WI38 (cell line): Measurements from ENCODE around the gene LAYN.

Experiments used
- H3K4me3 ChIP-seq: 2 replicates; pipeline ENCODE4 v1.5.1; 2011; ENCODE audit warnings: low read depth, mild to moderate bottlenecking, control low read depth, low read length
- TF ChIP-seq, protein P1 (sequence below): IDR thresholded peaks from 2 replicates; pipeline ENCODE4 v1.5.1; 2012; ENCODE audit warnings: low read depth, mild to moderate bottlenecking, control low read depth, low read length

Gene LAYN

DNA sequence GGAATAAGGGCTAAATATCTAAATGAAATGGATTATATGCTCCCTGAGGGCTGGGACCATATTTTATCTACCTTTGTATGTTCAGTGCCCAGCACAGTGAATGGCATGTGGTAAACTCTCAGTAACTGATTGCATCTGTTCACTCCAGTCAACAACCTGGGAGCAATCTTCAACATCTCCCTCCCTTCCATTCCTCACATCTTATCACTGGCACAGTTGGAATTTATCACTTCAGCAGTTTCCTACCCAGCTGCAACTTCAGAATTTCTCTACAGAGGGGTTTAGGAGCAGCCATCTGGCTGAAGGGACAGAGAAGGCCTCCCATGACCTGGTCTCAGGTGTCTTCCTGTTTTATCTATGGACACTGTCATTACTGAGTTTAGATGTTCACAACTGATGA is 52.0 kb downstream of the LAYN start:
- H3K4me3 ChIP-seq = no peak overlapping the region
- TF ChIP-seq, protein P1, sequence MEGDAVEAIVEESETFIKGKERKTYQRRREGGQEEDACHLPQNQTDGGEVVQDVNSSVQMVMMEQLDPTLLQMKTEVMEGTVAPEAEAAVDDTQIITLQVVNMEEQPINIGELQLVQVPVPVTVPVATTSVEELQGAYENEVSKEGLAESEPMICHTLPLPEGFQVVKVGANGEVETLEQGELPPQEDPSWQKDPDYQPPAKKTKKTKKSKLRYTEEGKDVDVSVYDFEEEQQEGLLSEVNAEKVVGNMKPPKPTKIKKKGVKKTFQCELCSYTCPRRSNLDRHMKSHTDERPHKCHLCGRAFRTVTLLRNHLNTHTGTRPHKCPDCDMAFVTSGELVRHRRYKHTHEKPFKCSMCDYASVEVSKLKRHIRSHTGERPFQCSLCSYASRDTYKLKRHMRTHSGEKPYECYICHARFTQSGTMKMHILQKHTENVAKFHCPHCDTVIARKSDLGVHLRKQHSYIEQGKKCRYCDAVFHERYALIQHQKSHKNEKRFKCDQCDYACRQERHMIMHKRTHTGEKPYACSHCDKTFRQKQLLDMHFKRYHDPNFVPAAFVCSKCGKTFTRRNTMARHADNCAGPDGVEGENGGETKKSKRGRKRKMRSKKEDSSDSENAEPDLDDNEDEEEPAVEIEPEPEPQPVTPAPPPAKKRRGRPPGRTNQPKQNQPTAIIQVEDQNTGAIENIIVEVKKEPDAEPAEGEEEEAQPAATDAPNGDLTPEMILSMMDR = no peak

DNA sequence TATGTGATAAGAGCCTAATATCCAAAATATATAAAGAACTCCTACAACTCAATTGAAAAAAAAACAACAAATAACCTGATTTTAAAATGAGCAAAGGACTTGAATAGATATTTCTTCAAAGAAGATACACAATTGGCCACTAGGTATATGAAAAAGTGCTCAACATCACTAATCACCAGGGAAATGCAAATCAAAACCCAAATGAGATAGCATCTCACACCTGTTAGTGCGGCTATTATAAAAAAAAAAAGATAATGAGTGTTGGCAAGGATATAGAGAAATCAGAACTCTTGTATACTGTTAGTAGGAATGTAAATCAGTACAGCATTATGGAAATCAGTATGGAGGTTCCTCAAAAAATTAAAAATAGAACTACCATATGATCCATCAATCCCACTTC is 55.8 kb downstream of the LAYN start:
- no peak overlapping the region for H3K4me3 ChIP-seq
- TF ChIP-seq, protein P1 = no peak

DNA sequence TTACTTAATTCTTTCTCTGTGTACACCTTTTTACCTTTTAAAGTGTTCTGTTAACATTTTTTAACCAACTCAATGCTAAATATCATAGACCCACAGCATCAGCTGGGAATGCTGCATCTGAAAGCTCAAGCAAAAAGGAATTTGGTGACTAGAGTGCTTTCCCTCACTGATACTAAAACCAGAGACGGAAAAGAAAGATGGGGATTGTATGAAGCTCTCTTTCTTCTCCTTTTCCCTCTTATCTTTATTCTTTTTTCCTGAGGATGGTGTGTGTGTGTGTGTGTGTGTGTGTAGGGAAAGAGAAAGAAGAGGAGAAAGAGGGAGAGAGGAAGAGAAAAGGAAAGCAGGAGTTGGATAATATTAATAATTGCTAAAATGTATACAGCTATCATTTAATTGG is 57.6 kb downstream of the LAYN start:
- TF ChIP-seq, protein P1 = no peak
- no peak overlapping the region for H3K4me3 ChIP-seq

DNA sequence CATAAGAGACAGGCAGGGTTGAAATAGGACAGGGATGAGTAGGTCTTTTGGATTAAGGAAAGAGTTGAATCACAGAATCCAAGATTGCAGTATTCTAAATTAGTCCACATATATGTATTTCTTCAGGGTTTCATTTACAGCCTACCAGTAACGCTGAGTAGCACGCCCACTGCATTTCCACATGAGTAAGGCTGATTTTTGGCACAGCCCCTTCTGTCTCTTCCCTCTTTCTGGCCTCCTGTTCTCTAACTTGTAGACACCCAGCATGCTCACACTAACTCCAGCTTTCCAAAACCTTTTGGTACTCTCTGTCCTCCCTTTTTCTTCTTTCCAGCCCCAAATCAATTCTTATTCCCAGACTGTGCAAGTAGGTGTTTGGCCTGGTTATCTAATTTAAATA is 58.0 kb downstream of the LAYN start:
- TF ChIP-seq, protein P1 = no peak
- no peak overlapping the region for H3K4me3 ChIP-seq

DNA sequence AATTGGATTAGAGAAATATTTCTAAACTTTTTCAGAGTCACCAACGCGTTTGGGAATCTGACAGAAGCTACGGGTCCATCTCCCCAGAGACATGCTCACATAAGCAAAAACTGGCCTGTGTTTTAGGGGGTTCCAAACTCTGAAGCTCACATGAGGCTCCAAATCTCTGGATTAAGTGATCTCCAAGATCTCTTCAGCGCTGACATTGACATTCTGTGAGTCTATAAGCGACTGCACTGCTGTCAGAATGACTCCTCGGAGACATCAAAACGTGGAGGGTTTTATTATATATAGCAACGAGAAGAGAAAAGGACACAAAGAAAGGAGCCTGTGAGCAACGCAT is 61.1 kb downstream of the LAYN start:
- TF ChIP-seq, protein P1 = no peak
- H3K4me3 ChIP-seq = peak overlapping the region; percentile 53

DNA sequence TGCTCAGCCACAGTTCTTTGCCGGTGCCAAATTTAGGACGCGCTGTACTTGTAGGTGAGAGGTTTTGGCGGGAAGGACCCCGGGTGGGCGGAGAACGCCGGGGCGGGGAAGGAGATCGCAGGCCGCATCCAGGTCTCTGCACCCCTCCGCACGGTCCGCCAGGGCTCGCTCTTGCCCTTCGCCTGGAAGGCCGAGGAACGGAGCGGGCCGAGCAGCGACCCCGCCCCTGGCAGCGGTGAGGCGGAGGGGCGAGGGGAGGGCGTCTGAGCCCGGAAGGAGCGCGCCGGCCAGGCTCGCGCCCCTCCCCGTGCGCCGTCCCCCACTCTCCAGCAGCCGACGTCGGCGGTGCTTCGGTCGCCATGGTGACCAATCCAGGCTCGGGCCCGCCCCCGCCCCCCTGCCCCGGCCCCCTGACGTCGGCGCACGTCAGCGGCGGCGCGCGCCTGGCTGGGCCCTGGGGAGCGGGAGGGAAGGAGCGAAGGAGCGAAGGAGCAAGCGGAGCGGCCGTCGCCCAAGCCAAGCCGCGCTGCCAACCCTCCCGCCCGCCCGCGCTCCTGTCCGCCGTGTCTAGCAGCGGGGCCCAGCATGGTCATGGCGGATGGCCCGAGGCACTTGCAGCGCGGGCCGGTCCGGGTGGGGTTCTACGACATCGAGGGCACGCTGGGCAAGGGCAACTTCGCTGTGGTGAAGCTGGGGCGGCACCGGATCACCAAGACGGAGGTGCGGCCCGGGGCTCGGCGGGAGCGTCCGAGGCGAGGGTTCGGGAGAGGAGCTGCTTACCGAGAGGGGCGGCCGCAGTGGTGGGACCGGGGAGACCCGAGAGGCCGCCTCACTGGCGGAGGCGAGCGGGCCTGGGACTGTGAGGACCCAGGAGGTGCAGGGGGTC is 61.7 kb downstream of the LAYN start, which contains the start of gene SIK2:
Gene SIK2 (plus strand): TSS at position 471 of the 886 bp plus-strand sequence. CDS start 115 bp downstream, at position 586.
- TF ChIP-seq, protein P1 = peak; percentile 93
- H3K4me3 ChIP-seq = peak within 1 kb of the TSS; percentile 87

DNA sequence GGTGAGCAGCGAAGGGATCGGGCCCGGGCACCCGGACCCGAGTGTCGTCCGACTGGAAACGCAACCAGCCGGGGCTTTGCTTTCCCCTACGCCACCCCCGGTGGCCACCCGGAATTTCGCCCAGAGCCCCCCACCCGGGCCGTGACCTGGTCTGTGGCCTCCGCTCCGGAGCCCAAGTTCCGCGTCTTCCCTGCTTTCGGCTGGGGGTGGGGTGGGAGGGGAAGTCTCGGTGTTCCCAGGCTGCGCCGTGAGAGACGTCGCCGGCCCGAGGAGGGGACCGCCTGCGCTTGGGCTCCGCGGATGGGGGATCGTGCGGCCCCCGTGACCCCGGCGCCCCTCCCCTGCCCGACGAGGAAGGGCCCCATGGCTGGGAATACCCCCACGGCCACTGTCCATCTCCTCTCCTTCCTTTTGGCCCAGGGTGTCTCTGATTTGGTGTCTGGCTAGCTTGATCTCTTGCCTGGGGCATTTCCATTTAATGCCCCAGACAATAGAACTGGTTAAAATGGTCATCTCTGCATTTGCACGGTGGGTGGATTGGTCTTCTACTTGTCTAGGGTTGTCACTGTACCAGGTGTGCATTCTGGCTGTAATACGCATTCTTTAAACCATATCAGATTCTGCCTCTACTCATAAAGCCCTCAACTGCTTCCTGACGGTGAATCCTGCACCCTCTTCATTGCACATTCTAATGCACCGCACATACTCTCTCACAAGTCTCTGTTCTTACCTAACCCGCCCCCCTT is 62.5 kb downstream of the LAYN start:
- peak overlapping the region; percentile 87 for H3K4me3 ChIP-seq
- TF ChIP-seq, protein P1 = no peak
